WTC11 (cell line): Measurements from ENCODE around the gene NSDHL. TPM values are rescaled to one million over a fixed set of nuclear protein-coding genes. Genes with fewer than 3 reads are reported as not detected.

Source experiments
- ATAC-seq: fragments of 200-7000 bp; cut with Tn5 transposase; 2 replicates; pipeline ENCODE4 v1.10.0; 2021; ENCODE audit warnings: mild to moderate bottlenecking, moderate library complexity
- CTCF ChIA-PET: fragments of 300-600 bp; sonication (Branson Sonifier 250); formaldehyde crosslinking; loops from one replicate; lab custom pipeline; 2021; ENCODE audit warnings: antibody characterized with exemption; lab: Charles Lee
- POLR2A ChIA-PET: fragments of 350-600 bp; sonication (Branson Sonifier 250); formaldehyde crosslinking; loops from one replicate; lab custom pipeline; 2021; ENCODE audit warnings: antibody characterized with exemption; lab: Charles Lee
- DNase-seq: peaks from one replicate; pipeline ENCODE4 v3.0.0; 2021; ENCODE audit warnings: low spot score
- H3K27ac Mint-ChIP-seq: 2 replicates; pipeline ENCODE4 v1.8.0; 2021; ENCODE audit warnings: mixed read lengths
- H3K27me3 Mint-ChIP-seq: 2 replicates; pipeline ENCODE4 v1.8.0; 2021; ENCODE audit warnings: low read depth, mild to moderate bottlenecking, moderate library complexity, mixed read lengths
- H3K36me3 Mint-ChIP-seq: 2 replicates; pipeline ENCODE4 v1.8.0; 2021; ENCODE audit warnings: mixed read lengths
- H3K4me1 Mint-ChIP-seq: 2 replicates; pipeline ENCODE4 v1.8.0; 2022; ENCODE audit warnings: mixed read lengths
- H3K4me3 Mint-ChIP-seq: 2 replicates; pipeline ENCODE4 v1.8.0; 2021; ENCODE audit warnings: mild to moderate bottlenecking, moderate library complexity, mixed read lengths
- H3K9me3 Mint-ChIP-seq: 2 replicates; pipeline ENCODE4 v1.8.0; 2021; ENCODE audit warnings: mixed read lengths
- AR ChIP-seq: fragments of 250-450 bp; sonication (Bioruptor Pico); IDR thresholded peaks from 2 replicates; pipeline ENCODE4 v1.9.0; 2021; ENCODE audit warnings: mild to moderate bottlenecking
- ATF2 ChIP-seq: sonication (generic); formaldehyde crosslinking; IDR thresholded peaks from 2 replicates; pipeline ENCODE4 v1.8.1; 2022; ENCODE audit warnings: low read depth, missing genetic modification reagents, borderline replicate concordance
- CDX4 ChIP-seq: fragments of 250-450 bp; sonication (Bioruptor Pico); IDR thresholded peaks from 2 replicates; pipeline ENCODE4 v1.9.0; 2021; ENCODE audit warnings: moderate library complexity, mild to moderate bottlenecking, inconsistent platforms, borderline replicate concordance
- E2F1 ChIP-seq: sonication (generic); formaldehyde crosslinking; IDR thresholded peaks from 2 replicates; pipeline ENCODE4 v1.8.0; 2022; ENCODE audit warnings: mild to moderate bottlenecking, missing genetic modification reagents
- EMX1 ChIP-seq: fragments of 250-450 bp; sonication (Bioruptor Pico); IDR thresholded peaks from 2 replicates; pipeline ENCODE4 v1.8.0; 2021; ENCODE audit warnings: mild to moderate bottlenecking
- GABPB1 ChIP-seq: sonication (generic); formaldehyde crosslinking; IDR thresholded peaks from 2 replicates; pipeline ENCODE4 v1.8.1; 2023; ENCODE audit warnings: mild to moderate bottlenecking, missing genetic modification reagents
- GRHL2 ChIP-seq: fragments of 250-450 bp; sonication (Bioruptor Pico); IDR thresholded peaks from 2 replicates; pipeline ENCODE4 v1.8.0; 2022; ENCODE audit warnings: mild to moderate bottlenecking, moderate library complexity; ENCODE audit not compliant: insufficient replicate concordance, severe bottlenecking
- GTF2I ChIP-seq: fragments of 250-450 bp; sonication (Bioruptor Pico); conservative IDR thresholded peaks from 2 replicates; pipeline ENCODE4 v1.4.0; 2021; ENCODE audit warnings: mild to moderate bottlenecking
- HMGA2 ChIP-seq: fragments of 250-450 bp; sonication (Bioruptor Pico); IDR thresholded peaks from 2 replicates; pipeline ENCODE4 v1.4.0; 2021; ENCODE audit warnings: mild to moderate bottlenecking, moderate library complexity
- HMGXB4 ChIP-seq: sonication (generic); formaldehyde crosslinking; IDR thresholded peaks from 2 replicates; pipeline ENCODE4 v1.8.1; 2023; ENCODE audit warnings: mild to moderate bottlenecking, moderate library complexity, missing genetic modification reagents
- IRF2 ChIP-seq: sonication (generic); formaldehyde crosslinking; IDR thresholded peaks from 2 replicates; pipeline ENCODE4 v1.8.0; 2022; ENCODE audit warnings: low read depth, missing genetic modification reagents, borderline replicate concordance
- MXD4 ChIP-seq: fragments of 250-450 bp; sonication (Bioruptor Pico); IDR thresholded peaks from 2 replicates; pipeline ENCODE4 v1.8.0; 2021; ENCODE audit warnings: mild to moderate bottlenecking, moderate library complexity, borderline replicate concordance
- NFE2L1 ChIP-seq: sonication (generic); formaldehyde crosslinking; IDR thresholded peaks from 2 replicates; pipeline ENCODE4 v1.8.1; 2023; ENCODE audit warnings: missing genetic modification reagents
- NR2C2 ChIP-seq: sonication (generic); formaldehyde crosslinking; IDR thresholded peaks from 2 replicates; pipeline ENCODE4 v1.8.0; 2022; ENCODE audit warnings: mild to moderate bottlenecking, missing genetic modification reagents
- SP1 ChIP-seq: sonication (generic); formaldehyde crosslinking; conservative IDR thresholded peaks from 2 replicates; pipeline ENCODE4 v1.8.1; 2022; ENCODE audit warnings: missing genetic modification reagents
- USF1 ChIP-seq: sonication (generic); formaldehyde crosslinking; IDR thresholded peaks from 2 replicates; pipeline ENCODE4 v1.8.0; 2022; ENCODE audit warnings: mild to moderate bottlenecking, missing genetic modification reagents
- USF2 ChIP-seq: sonication (generic); formaldehyde crosslinking; IDR thresholded peaks from 2 replicates; pipeline ENCODE4 v1.8.1; 2023; ENCODE audit warnings: mild to moderate bottlenecking, missing genetic modification reagents, moderate library complexity
- ZNF281 ChIP-seq: sonication (generic); formaldehyde crosslinking; IDR thresholded peaks from 2 replicates; pipeline ENCODE4 v1.8.0; 2023; ENCODE audit warnings: mild to moderate bottlenecking, missing genetic modification reagents
- ZNF425 ChIP-seq: fragments of 250-450 bp; sonication (Bioruptor Pico); conservative IDR thresholded peaks from 2 replicates; pipeline ENCODE4 v1.9.0; 2021; ENCODE audit warnings: mild to moderate bottlenecking
- total RNA-seq: library from RNA; stranded (reverse); gene quantifications from 3 replicates; pipeline ENCODE4 v1.2.3, GENCODE V29; 2021

Gene NSDHL
- total RNA-seq, 1 experiment from 2014 or later, result 22.5 TPM

- Mint-ChIP-seq H3K9me3 (no peaks in the 10 kb centered on the region), H3K4me1 (no peaks in the 10 kb centered on the region), H3K27me3 (no peaks in the 10 kb centered on the region), H3K27ac (no peak overlapping the region), H3K4me3 (no peak overlapping the region), H3K36me3 (peaks cover 19% of the 10 kb centered on the region)
- TF ChIP-seq IRF2 (CRISPR knock-in tag) (no peak), SP1 (CRISPR knock-in tag) (no peak), ATF2 (no peak), GABPB1 (CRISPR knock-in tag) (no peak), NR2C2 (CRISPR knock-in tag) (no peak), GRHL2 (CRISPR knock-in tag) (no peak), USF2 (CRISPR knock-in tag) (no peak), NFE2L1 (CRISPR knock-in tag) (no peak), AR (no peak), CDX4 (CRISPR knock-in tag) (no peak), HMGA2 (CRISPR knock-in tag) (no peak), MXD4 (CRISPR knock-in tag) (no peak), EMX1 (CRISPR knock-in tag) (no peak), ZNF425 (CRISPR knock-in tag) (no peak), E2F1 (CRISPR knock-in tag) (no peak), USF1 (no peak), HMGXB4 (CRISPR knock-in tag) (no peak), ZNF281 (CRISPR knock-in tag) (no peak), GTF2I (CRISPR knock-in tag) (no peak)
- ChIA-PET CTCF (no interaction called here), POLR2A (no interaction called here)
- DNase-seq (no peak), ATAC-seq (no peak)
Measured at GRCh38 chrX:152847281-152847680, 16.4 kb downstream of the NSDHL start.
